HG02571 (cell line): Measurements from ENCODE around the gene DEUP1.

Source experiments
- ATAC-seq: cut with Tn5 transposase; IDR thresholded peaks from one replicate; pipeline ENCODE4 v1.9.1; 2021; ENCODE audit warnings: mild to moderate bottlenecking, moderate library complexity; ENCODE audit not compliant: unreplicated experiment

Gene DEUP1

DNA sequence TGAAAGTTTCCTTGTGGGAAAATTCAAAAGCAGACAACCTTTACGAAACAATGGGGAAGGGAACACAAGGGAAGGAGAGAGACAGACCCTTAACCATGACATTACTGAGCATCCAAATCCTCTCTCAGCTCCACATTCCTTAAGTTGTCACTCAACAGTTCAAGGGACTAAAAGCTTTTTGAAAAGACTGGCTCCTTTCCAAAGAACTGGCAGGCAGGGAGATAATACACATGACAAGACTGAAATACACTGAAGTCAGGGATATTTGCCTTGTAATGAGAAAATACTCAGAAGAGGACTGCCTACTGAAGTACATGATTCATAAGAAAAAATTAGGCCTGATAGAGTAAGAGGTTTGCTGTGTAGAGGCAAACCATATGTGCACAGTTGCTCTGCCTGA, 143.6 kb downstream of the DEUP1 start:
- ATAC-seq, result no peak

DNA sequence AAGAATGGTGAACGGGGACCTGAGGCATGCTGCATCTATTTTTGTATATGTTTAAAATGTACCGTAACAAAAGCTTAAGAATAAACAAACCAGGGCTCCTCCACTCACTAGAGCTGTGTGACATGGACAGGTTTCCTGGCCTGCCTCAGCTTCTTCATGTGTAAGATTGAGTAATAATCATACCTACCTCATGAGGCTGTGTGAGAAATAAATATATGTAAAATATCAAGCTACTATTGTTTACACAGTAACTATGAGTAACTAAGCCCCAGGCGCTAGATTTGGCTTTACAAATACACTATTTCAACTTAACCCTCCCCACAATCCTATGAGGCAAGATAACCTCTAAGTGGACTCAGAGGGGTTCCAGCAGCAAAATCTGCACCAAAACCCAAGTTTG, 146.3 kb downstream of the DEUP1 start:
- ATAC-seq, result no peak

DNA sequence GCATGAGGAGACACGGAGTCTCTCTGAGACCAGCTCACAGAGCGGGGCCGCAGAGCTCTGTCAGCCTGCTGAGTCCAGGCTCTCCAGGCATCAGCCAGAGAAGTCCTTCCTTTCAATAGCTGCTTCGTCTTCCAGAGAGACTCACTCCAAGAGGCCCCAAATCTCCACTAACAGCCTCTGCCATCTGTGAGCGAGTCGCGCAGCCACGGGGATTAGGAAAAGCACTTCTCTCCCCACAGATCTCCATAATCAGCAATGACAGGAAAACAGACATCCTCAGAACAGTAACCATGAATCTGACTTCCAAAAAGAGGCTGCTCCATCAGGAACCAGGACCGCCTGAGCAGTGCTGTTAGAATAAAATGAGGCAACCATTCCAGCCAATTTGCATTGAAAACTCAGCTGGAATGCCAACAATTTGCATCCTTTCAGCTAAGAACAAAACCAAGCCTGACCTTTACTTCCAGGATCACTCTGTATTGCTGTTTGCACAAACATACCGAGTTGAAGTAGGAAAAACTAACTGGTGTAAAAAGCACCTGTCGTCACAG, 147.2 kb downstream of the DEUP1 start:
- no peak for ATAC-seq

DNA sequence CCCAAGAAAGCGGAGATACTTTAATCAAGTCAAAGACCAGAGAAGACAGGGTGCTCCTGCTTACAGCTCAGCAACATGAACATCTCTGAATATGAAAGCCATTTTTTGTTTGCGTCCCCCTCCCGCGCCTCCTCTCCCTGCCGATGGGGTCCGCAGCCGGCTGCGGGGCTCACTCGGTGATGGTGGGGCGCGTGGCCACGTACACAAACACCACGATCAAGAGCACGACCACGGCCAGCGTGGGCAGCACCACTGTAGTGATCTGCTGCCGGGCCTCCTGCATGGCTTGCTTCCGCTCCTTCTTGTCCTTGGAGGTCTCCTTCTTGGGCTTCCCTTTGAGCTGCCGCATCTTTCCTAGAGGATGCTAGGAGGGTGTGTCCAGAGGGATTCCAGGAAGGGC, 148.3 kb downstream of the DEUP1 start:
- no peak for ATAC-seq

DNA sequence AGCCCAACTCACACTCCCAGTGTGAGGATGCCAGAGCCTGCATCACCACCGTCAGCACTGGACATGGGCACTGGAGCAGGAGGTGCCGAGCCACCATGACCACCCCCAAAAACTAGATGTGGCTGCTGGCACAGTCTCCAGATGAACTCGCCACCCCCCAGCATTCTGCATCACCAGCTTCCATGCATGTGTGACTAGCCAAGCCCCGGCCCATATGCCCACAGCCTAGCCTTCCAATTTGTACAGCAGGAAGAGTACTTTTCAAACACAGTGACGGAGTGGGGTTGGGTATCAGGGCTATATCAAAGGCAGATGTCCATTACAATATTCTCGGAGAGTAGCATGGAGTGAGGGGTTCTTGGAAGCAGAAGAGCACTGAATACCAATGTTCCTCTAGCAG, 149.7 kb downstream of the DEUP1 start:
- ATAC-seq, result no peak

DNA sequence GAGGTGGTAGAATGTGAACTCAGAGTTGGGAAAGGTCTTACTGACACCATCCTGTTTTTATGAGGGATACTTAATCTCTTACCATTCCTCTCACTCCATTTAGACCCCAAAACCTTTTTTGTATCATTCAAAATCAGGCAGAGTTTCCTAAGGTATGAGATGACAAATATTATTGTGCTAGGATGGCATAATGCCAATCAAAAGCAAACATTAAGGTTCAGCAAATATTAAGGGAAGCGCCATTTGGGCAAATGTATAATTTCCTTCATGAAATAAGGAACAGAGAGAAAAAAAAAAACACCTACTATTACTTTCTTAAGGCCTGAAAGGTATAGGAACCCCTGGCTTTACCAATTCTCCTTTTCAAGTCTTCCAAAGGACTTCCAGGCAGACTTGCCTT, 150.2 kb downstream of the DEUP1 start:
- ATAC-seq, result no peak

DNA sequence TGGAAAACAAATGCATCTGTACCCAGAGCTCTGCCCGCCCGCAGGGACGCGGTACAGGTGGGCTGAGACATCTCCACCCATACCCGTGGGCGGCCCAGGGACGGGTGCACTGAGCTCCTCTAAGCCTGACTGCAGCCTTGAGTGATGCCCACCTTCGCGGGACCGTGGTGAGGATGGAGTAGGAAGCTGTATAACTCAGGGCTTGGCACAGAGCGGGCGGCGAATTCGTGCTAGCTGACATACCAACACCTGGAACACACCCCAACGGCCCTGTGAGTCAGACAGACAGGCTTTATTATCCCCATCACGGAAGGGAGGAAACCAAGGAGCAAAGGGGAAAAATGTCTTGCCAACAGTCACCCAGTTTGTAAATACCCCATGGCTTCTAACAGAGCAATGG, 150.7 kb downstream of the DEUP1 start:
- no peak for ATAC-seq

DNA sequence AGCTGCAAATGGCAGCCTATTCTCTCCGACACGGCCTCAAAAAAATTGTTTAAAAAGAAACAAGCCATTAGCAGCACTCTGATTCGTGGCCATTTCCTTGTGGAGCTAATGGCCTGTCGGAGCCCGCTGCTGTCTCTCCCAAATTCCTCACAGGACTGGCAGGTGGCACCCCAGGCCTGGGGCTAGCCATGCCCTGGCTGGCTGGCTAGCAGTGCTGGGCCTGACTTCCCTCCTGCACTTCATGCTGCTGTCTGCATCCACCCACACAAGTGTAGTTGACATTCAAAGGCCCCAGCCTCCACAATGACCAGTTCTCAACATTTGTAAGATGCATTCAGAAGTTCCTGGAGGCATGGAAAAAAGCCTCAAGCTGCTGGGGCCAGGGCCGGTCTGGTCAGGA, 151.2 kb downstream of the DEUP1 start:
- ATAC-seq, result no peak

DNA sequence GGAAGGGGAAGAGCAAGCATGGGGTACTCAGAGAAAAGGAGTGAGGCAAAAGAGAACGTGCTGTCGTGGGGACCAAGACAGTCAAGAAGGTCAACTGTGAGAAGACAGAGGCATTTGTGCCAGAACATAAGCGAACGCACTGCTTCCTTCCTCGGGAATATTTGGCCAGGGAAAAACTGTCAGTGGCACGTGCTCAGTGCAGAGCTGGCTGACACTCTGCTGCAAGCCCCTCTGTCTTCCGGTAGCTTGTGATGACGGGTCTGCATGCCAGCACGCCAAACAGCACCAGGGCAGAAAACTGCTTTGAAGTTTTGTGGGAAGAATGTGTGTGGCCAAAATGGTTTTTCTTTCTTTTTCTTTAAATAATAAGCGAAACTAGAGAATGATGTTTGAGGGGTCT, 152.0 kb downstream of the DEUP1 start:
- ATAC-seq, result no peak

DNA sequence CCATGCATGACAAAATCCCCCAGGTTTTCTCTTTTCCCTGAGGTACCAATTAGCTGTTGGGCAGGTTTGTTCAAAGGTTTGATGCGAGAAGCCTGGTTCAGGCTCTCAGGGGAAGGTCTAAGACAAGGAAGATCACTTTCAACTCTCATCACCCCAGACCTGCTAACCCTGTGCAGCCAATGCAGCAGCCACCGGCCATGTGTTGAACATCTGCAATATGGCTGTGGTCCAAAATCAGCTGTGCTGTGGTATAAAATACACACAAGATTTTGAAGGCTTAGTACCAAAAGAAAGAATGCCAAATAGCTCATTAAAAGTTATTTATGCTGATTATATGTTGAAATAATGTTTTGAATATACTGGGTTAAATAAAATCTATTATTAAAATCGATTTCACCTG, 154.2 kb downstream of the DEUP1 start:
- no peak for ATAC-seq

DNA sequence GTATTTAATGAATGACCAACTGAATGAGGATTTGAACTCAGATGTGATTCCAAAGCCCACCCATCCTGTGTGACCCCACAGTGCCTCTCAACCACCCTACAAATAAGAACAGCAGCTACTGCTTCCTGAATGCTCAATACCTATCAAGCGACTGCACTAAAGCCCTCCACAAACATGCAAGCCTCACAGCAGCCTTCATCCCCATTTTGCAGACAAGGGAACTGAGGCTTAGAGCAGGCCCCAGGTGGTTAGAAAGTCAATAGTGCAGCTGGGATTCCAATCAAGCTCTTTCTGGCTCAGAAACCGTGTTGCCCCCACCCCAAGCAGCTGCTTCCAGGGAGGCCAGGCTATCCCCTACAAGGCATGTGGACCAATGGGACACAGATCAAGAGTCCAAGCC, 155.4 kb downstream of the DEUP1 start:
- no peak for ATAC-seq

DNA sequence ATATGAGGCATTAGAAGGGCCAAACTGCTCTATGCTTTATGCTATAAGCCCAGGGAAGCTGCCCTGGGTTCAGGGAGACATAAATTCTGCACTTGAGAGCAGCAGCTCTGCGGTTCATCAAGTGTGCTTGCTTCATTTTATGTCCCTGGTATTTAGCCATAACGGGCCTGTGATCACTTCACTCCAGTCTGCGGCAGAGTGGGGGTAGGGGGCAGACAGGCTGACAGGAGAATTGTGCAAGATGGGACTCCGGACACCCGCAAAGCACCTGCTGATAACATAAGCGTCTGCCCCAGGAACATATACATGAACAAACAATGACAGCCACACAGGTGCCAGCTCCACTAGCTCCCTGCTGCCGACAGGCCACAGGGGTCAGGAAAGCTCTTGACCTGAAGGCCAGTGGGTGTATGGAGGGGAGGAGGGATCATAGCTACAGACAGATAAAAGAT, 156.5 kb downstream of the DEUP1 start:
- no peak for ATAC-seq
